Measurements from ENCODE around the gene MCOLN3.
"Not testable (repeated sequence)": the region's sequence is repeated elsewhere in the genome, so short reads cannot be mapped to it uniquely, and the experiment has no call there.

MCOLN3 gene

DNA sequence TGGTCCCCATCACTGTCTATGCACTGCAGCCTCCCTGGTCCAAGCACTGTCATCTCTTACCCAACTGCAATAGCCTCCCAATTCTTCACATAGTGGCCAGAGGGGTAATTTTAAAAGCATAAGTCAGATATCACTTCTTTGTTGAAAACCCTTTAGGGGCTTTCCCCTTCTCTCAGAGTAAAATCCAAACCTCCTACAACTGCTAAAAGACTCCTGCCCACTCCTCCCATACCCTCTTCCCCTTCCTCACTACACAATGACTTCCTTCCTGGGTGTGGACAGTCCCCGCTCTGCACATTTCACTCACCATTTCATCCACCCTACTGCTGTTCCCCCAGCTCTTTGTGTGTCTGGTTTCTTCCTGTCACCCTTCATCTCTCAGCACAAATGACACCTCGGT is 59.7 kb downstream of the MCOLN3 start:
- no peak for DNase-seq

DNA sequence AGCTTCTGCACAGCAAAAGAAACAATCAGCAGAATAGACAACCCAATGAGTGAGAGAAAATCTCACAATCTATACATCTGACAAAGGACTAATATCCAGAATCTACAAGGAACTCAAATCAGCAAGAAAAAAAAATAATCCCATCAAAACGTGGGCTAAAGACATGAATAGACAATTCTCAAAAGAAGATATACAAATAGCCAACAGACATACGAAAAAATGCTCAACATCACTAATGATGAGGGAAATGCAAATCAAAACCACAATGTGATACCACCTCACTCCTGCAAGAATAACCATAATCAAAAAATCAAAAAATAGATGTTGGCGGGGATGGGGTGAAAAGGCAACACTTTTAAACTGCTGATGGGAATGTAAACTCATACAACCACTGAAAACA is 61.7 kb downstream of the MCOLN3 start:
- not testable (repeated sequence) for DNase-seq

GRCh38 chr1:84985365-84985764 is 62.9 kb downstream of the MCOLN3 start:
- DNase-seq, result no peak

DNA sequence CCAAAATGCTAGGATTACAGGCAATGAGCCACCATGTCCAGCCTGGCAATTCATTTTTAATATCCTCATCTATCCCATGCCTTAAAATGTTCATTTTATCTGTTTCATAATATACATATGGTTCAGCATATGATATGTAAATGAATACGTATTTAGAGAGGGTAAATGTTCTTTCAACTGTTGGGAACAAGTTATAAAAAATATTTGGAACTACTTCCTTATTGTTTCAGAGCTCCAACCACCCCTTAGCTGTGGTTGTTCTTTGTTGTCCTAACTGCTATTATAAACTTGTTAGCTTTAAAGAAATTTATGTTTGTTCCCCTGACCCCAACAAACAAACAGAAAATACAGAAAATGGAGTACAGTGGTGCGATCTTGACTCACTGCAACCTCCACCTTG is 65.9 kb downstream of the MCOLN3 start:
- DNase-seq, result no peak

GRCh38 chr1:84975035-84975434 is 73.3 kb downstream of the MCOLN3 start:
- no peak for DNase-seq

GRCh38 chr1:84973498-84974334 is 74.6 kb downstream of the MCOLN3 start:
- peak; percentile 46 to 78 for DNase-seq

GRCh38 chr1:84972377-84972987 is 75.8 kb downstream of the MCOLN3 start:
- no peak for DNase-seq

DNA sequence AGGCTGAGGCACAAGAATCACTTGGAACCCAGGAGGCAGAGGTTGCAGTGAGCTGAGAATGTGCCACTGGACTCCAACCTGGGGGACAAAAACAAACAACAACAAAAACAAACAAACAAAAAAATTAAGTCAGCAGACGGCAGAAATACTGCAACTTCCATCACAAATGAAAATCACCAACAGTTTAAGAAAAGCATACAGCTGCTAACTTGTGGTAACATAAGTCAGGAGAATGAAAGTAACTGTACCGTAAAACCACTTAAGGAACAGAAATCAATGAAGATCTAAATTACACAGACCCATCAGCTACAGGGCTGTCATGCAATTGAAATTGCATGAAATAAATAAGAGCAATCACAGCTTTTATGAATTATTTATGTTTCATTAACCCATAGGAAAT is 76.3 kb downstream of the MCOLN3 start:
- DNase-seq, result no peak

DNA sequence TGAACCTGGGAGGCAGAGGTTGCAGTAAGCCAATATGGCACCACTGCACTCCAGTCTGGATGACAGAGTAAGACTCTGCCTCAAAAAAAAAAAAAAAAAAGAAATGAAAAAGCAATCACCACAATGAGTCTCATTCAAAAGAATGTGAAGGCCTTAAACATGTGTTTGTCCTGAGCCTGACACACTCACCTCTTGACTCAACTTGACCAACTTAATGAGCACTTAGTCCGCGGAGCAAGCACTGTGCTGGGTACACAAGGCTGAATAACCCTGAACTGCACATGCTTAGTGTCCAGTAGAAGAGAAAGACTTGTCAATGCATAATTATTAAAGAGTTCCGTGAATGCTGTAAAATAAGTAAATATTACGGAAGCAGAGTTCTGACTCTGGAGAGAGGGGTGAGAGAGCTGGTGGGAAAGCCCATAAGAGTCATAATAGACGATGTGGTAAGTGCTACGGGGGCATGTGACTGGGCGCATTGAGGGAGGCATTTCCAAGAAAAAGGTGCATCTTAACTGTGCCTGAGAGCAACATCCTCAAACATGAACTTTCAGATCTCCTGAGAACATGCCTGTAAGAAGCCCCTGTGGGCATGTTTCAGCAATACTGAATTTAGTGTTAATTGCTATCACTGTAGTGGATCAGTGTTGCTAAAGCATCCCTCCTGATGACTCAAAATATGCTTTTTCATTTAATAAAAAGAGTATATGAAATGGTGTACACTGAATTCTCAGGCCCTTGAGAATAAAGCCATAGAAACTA is 78.6 kb downstream of the MCOLN3 start:
- DNase-seq, result no peak

DNA sequence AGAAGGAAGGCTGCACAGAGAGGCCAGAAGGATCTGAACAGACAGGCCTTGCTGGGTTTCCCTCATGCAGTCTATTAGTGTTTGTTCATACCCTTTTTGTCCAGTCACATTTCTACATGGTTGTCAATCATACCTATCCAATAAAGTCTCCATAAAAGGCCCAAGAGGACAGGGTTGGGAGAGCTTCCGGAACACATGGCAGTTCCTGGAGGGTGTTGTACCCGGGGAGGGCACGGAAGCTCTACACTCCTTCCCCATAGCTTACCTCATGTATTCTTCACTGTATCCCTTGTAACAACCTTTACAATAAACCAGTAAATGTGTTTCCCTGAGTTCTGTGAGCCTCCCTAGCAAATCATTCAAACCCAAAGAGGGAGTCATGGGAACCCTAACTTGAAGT is 79.4 kb downstream of the MCOLN3 start:
- no peak for DNase-seq

- no peak for DNase-seq
Observed at GRCh38 chr1:84968101-84968500, 80.2 kb downstream of the MCOLN3 start.
